ENCODE data around the gene UBE2R2. TPM values are rescaled to one million over a fixed set of nuclear protein-coding genes. Genes with fewer than 3 reads are reported as not detected.

Gene UBE2R2
- total and polyA plus RNA-seq, 2 of the 4 experiments (the other 2 are of a cell fraction): 12.7 to 24.8 TPM

DNA sequence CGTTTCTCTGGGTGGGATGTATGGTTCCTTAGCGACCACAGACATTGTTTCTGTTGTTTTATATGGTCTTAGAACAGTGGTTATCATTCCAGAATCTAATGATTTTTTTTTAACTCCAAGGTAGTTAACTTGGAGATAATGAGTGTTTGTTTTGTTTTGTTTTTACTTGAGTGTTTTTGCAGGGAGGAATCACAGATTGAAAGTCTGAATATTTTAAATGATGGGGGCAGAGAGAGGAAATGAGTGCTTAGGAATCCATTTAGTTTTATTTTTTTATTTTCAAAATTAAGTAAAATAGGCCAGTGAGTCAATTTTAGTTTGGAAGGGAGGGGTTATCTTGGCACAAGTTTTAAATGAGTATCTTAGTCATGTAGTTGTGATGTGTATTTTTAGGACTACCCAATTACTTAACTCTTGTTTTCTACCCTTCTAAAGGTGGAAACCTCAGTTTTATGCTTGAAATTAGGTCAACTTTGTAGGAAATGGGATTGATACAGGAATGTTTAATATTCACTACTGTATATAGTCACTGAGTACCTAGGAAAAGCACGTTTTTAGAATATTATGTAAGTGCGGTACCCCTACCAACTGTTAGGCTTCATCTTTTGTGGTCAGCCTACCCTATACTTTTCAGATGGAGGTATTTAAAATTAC lies 2.0 kb downstream of the UBE2R2 start:
- CTCF ChIA-PET: no interaction called here
- H2BK15ac ChIP-seq (ENCODE audit: low read depth, low read length): peak overlapping the region; percentile 42; the same call in 1 of the 3 replicates
- peak overlapping the region; percentile 36 to 90; a peak in 3 of 4 replicates for H4K8ac ChIP-seq (ENCODE audit: low read depth in 2 of 2, low read length in 2 of 2)
- peak; percentile 61 for DNase-seq
- intact Hi-C loops (cut with micrococcal nuclease) (loop anchor here (5.0 kb wide), 1 partner anchor 103 kb away; no protein-coding TSS in a partner anchor), in situ Hi-C loops (cut with MboI; ENCODE audit: low sequenced_read_pairs) (no loop called here), dilution Hi-C loops (cut with HindIII; ENCODE audit: low sequenced_read_pairs, unreplicated experiment) (no loop called here)
- H3K4me3 ChIP-seq (ENCODE audit: insufficient read depth, low read depth, low read length): peak overlapping the region; percentile 100
- H3K27me3 ChIP-seq (ENCODE audit: control insufficient read depth, insufficient read depth, low read length): no peaks in the 10 kb centered on the region
- peak overlapping the region; percentile 94; the same call in 1 of the 2 replicates for H3K23ac ChIP-seq (ENCODE audit: low read depth, low read length)
- H2AFZ ChIP-seq (replicated peaks; ENCODE audit: low read length, poor library complexity): no peak overlapping the region
- H2AK5ac ChIP-seq (ENCODE audit: low read depth, low read length): peak overlapping the region; percentile 93; the same call in 1 of the 2 replicates
- H3K9me3 ChIP-seq (ENCODE audit: control insufficient read depth, insufficient read depth, low read length): no peaks in the 10 kb centered on the region
- peak overlapping the region; percentile 94 for H3K9ac ChIP-seq (ENCODE audit: low read depth, low read length)
- 0% methylated on average over 1 of the region's 4 CpGs; no CpG with 5 or more reads in 1 of the 2 experiments for WGBS, 2 experiments (ENCODE audit: extremely low coverage in 2 of 2, insufficient read length in 1 of 2)
- TF ChIP-seq MAZ (IDR thresholded peaks at IDR 0.05; ENCODE audit: borderline replicate concordance, low read depth, low read length) (no peak), CHD1 (IDR thresholded peaks at IDR 0.05; ENCODE audit: low read depth, low read length) (no peak), CTCF (conservative IDR thresholded peaks at IDR 0.05; ENCODE audit: low read depth, low read length) (no peak), MAFK (IDR thresholded peaks at IDR 0.05; ENCODE audit: low read depth, low read length) (no peak), RCOR1 (IDR thresholded peaks at IDR 0.05; ENCODE audit: insufficient replicate concordance, low read length) (no peak), SMC3 (IDR thresholded peaks at IDR 0.05; ENCODE audit: low read depth, low read length) (no peak), MXI1 (IDR thresholded peaks at IDR 0.05; ENCODE audit: borderline replicate concordance, low read depth, low read length) (no peak)
- TF ChIP-seq, protein P1, sequence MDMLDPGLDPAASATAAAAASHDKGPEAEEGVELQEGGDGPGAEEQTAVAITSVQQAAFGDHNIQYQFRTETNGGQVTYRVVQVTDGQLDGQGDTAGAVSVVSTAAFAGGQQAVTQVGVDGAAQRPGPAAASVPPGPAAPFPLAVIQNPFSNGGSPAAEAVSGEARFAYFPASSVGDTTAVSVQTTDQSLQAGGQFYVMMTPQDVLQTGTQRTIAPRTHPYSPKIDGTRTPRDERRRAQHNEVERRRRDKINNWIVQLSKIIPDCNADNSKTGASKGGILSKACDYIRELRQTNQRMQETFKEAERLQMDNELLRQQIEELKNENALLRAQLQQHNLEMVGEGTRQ (IDR thresholded peaks at IDR 0.05; ENCODE audit: low read depth, low read length): no peak
- TF ChIP-seq, protein P2, sequence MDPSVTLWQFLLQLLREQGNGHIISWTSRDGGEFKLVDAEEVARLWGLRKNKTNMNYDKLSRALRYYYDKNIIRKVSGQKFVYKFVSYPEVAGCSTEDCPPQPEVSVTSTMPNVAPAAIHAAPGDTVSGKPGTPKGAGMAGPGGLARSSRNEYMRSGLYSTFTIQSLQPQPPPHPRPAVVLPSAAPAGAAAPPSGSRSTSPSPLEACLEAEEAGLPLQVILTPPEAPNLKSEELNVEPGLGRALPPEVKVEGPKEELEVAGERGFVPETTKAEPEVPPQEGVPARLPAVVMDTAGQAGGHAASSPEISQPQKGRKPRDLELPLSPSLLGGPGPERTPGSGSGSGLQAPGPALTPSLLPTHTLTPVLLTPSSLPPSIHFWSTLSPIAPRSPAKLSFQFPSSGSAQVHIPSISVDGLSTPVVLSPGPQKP (IDR thresholded peaks at IDR 0.05; ENCODE audit: borderline replicate concordance, low read depth, low read length): no peak
- H2AK9ac ChIP-seq (replicated peaks; ENCODE audit: low read depth, low read length, poor library complexity): no peak overlapping the region
- POLR2A ChIA-PET (ENCODE audit: unreplicated experiment): no interaction called here
- H3K79me1 ChIP-seq (ENCODE audit: low read depth in 1 of 2, low read length in 2 of 2): peaks cover 6 to 36% of the 10 kb centered on the region in 2 experiments; a peak in 3 of 4 replicates
- H2BK120ac ChIP-seq (ENCODE audit: low read depth, low read length): no peak overlapping the region; the same call in 1 of the 2 replicates
- peak overlapping the region; percentile 90 for H3K4ac ChIP-seq (ENCODE audit: low read depth, low read length)
- BruUV-seq (replicated peaks): TSS peak; percentile 20
- H4K5ac ChIP-seq (ENCODE audit: low read depth, low read length): peak overlapping the region; percentile 80; the same call in 1 of the 2 replicates
- H3K36me3 ChIP-seq (ENCODE audit: control insufficient read depth, insufficient read depth, low read length): no peaks in the 10 kb centered on the region
- H3K27ac ChIP-seq (ENCODE audit: insufficient read depth, low read length): peak overlapping the region; percentile 95
- H3K4me1 ChIP-seq (ENCODE audit: control insufficient read depth, insufficient read depth, low read length): peaks cover 13% of the 10 kb centered on the region
- peak overlapping the region; percentile 98 for H3K4me2 ChIP-seq (ENCODE audit: low read depth, low read length)
- peak overlapping the region; percentile 99 for H2BK5ac ChIP-seq (ENCODE audit: low read depth, low read length, poor library complexity, severe bottlenecking)
- peak overlapping the region; percentile 71; the same call in 1 of the 2 replicates for H3K56ac ChIP-seq (ENCODE audit: extremely low read depth, insufficient read depth, low read length)
- no peak overlapping the region; the same call in 1 of the 2 replicates for H2BK20ac ChIP-seq (ENCODE audit: low read depth, low read length)
- peaks cover 58% of the 10 kb centered on the region for H4K20me1 ChIP-seq (ENCODE audit: insufficient read depth, low read length)
- peaks cover 13% of the 10 kb centered on the region for H3K9me1 ChIP-seq (ENCODE audit: insufficient read depth, low read length)
- no peak for ATAC-seq (ENCODE audit: low read depth)
- H3K18ac ChIP-seq (ENCODE audit: low read depth, low read length): peak overlapping the region; percentile 91; the same call in 1 of the 2 replicates
- peak overlapping the region; percentile 97 for H3K14ac ChIP-seq (replicated peaks; ENCODE audit: low read depth, low read length)
- peak overlapping the region; percentile 86 for H4K91ac ChIP-seq (ENCODE audit: insufficient read depth, low read depth, low read length)
